Loucy (cell line): ENCODE measurements around the gene INSR.

ENCODE experiments used
- CTCF ChIP-seq: fragments of 200-600 bp; sonication (generic); conservative IDR thresholded peaks from 2 replicates; pipeline ENCODE4 v1.5.1; 2014; ENCODE audit warnings: mild to moderate bottlenecking, antibody characterized with exemption, low read length
- EZH2phosphoT487 ChIP-seq: fragments of 200-600 bp; IDR thresholded peaks from 2 replicates; pipeline ENCODE4 v1.6.1; 2018; ENCODE audit warnings: antibody characterized with exemption, mild to moderate bottlenecking, moderate library complexity, borderline replicate concordance

GRCh38 chr19:7195046-7195445 lies 99.2 kb downstream of the INSR start:
- TF ChIP-seq CTCF, result no peak
- no peak for TF ChIP-seq EZH2phosphoT487
